K562 (cell line): ENCODE results near the gene NMT2. TPM values are rescaled to one million over a fixed set of nuclear protein-coding genes. Genes with fewer than 3 reads are reported as not detected.

Source experiments
- ATAC-seq: fragments of 200-7000 bp; cut with Tn5 transposase; 3 replicates; pipeline ENCODE4 v1.9.1; 2020; ENCODE audit warnings: moderate library complexity
- BruUV-seq: library from RNA; stranded (reverse); fragments of 400-500 nt; replicated peaks from 2 replicates; lab custom pipeline; 2021; lab: Mats Ljungman, UMichigan
- CTCF ChIA-PET: fragments of 300-600 bp; formaldehyde crosslinking; extraction: SDS; loops from one replicate; lab custom pipeline; 2021; ENCODE audit warnings: low intra/inter-chr PET ratio; lab: Yijun Ruan, JAX
- POLR2A ChIA-PET: fragments of 300-600, 350-650 bp; sonication (Branson Sonifier 250); formaldehyde crosslinking; extraction: SDS; loops from one replicate; lab custom pipeline; 2021; ENCODE audit warnings: antibody characterized with exemption, inconsistent platforms; lab: Yijun Ruan, JAX
- DNase-seq, 4 experiments: peaks; one replicate each; pipeline versions ENCODE4 v3.0.0 to v3.0.0-alpha.2; 2011 to 2018; ENCODE audit warnings: low spot score in 3 of 4, mixed read lengths in 3 of 4; ENCODE audit errors: extremely low read depth in 1 of 4
- FAIRE-seq: peaks from 2 replicates; lab custom pipeline; 2011; peaks lifted over from hg19 to GRCh38; lab: Jason Lieb, UNC
- H2AFZ ChIP-seq: 2 replicates; pipeline ENCODE4 v1.6.0; 2011; ENCODE audit warnings: low read depth, low read length, control low read depth, inconsistent platforms
- H3K27ac ChIP-seq: fragments of 200-600 bp; 3 replicates; pipeline ENCODE4 v1.8.0; 2011; ENCODE audit warnings: low read depth, mild to moderate bottlenecking, control low read depth, inconsistent platforms, low read length, moderate library complexity, mixed read lengths; ENCODE audit errors: extremely low read depth
- H3K27me3 ChIP-seq, 2 experiments: fragments of 300-600 bp in 1 of 2; 2 replicates in 1 of 2; 3 replicates in 1 of 2; pipeline versions ENCODE4 v1.6.0 to v1.8.0; 2011; ENCODE audit warnings: inconsistent platforms in 2 of 2, low read length in 2 of 2, mild to moderate bottlenecking in 1 of 2, mixed read lengths in 1 of 2, moderate library complexity in 1 of 2; ENCODE audit not compliant: control insufficient read depth in 2 of 2, insufficient read depth in 2 of 2
- H3K36me3 ChIP-seq: fragments of 300-600 bp; 3 replicates; pipeline ENCODE4 v1.8.0; 2011; ENCODE audit warnings: mild to moderate bottlenecking, low read length, inconsistent platforms; ENCODE audit not compliant: control insufficient read depth, insufficient read depth
- H3K4me1 ChIP-seq, 2 experiments: fragments of 200-600 bp in 1 of 2; replicated peaks in 1 of 2; 2 replicates in 1 of 2; 3 replicates in 1 of 2; pipeline versions ENCODE4 v1.5.1 to v1.8.0; 2011; ENCODE audit warnings: inconsistent platforms in 2 of 2, low read length in 2 of 2, mild to moderate bottlenecking in 1 of 2, mixed read lengths in 1 of 2, moderate library complexity in 1 of 2; ENCODE audit not compliant: control insufficient read depth in 2 of 2, insufficient read depth in 2 of 2
- H3K4me2 ChIP-seq: 2 replicates; pipeline ENCODE4 v1.6.1; 2011; ENCODE audit warnings: low read length, control low read depth, inconsistent platforms, mixed read lengths; ENCODE audit not compliant: insufficient read depth
- H3K4me3 ChIP-seq: fragments of 200-600 bp; sonication (generic), shearing (Covaris generic); 2 replicates; pipeline ENCODE4 v1.5.1; 2016; ENCODE audit warnings: control low read depth, inconsistent platforms
- H3K79me2 ChIP-seq: fragments of 200-600 bp; 3 replicates; pipeline ENCODE4 v1.8.0; 2011; ENCODE audit warnings: low read length, inconsistent platforms; ENCODE audit not compliant: control insufficient read depth, insufficient read depth
- H3K9ac ChIP-seq, 2 experiments: 2 replicates each; pipeline versions ENCODE4 v1.6.0 to v1.6.1; 2011; ENCODE audit warnings: low read depth in 2 of 2, low read length in 2 of 2, control low read depth in 1 of 2, inconsistent platforms in 1 of 2, mild to moderate bottlenecking in 1 of 2, mixed read lengths in 1 of 2; ENCODE audit not compliant: insufficient read depth in 1 of 2
- H3K9me1 ChIP-seq: one replicate; pipeline ENCODE4 v1.6.0; 2011; ENCODE audit warnings: inconsistent platforms, mild to moderate bottlenecking, low read length, moderate library complexity; ENCODE audit not compliant: control insufficient read depth, insufficient read depth
- H3K9me3 ChIP-seq: replicated peaks from 2 replicates; pipeline ENCODE4 v1.5.1; 2011; ENCODE audit warnings: low read depth, low read length, inconsistent platforms; ENCODE audit not compliant: control insufficient read depth, insufficient read depth
- H4K20me1 ChIP-seq: replicated peaks from 2 replicates; pipeline ENCODE4 v1.6.1; 2011; ENCODE audit warnings: low read length, inconsistent platforms, mixed read lengths; ENCODE audit not compliant: control insufficient read depth, insufficient read depth
- CTBP1 ChIP-seq: fragments of 450-650 bp; IDR thresholded peaks from 2 replicates; pipeline ENCODE4 v1.6.1; 2016; ENCODE audit warnings: borderline replicate concordance
- HDAC6 ChIP-seq: IDR thresholded peaks from 2 replicates; pipeline ENCODE4 v1.6.1; 2012; ENCODE audit warnings: low read depth, mild to moderate bottlenecking, control low read depth, inconsistent platforms, low read length, moderate library complexity
- SOX6 ChIP-seq: fragments of 450-650 bp; IDR thresholded peaks from 2 replicates; pipeline ENCODE4 v1.6.1; 2014; ENCODE audit warnings: mild to moderate bottlenecking
- TAL1 ChIP-seq: fragments of 450-650 bp; IDR thresholded peaks from 2 replicates; pipeline ENCODE4 v1.6.1; 2016; ENCODE audit warnings: mild to moderate bottlenecking
- TBL1XR1 ChIP-seq, 2 experiments: IDR thresholded peaks; 2 replicates each; pipeline ENCODE4 v1.6.1; 2012; ENCODE audit warnings: improper control_type of control experiment in 2 of 2, low read length in 2 of 2, mild to moderate bottlenecking in 1 of 2
- WGBS: fragments of 100-300 bp; shearing (Covaris generic); methylation state at CpG from one replicate; pipeline ENCODE4 v1.1.6; 2016; ENCODE audit warnings: low coverage, mixed read lengths; ENCODE audit not compliant: insufficient coverage; ENCODE audit errors: missing lambda C conversion rate; 5-methylcytosine and 5-hydroxymethylcytosine counted together
- in situ Hi-C: fragments of 300-500 bp; cut with MboI; formaldehyde crosslinking; loops from 4 replicates; pipeline ENCODE4 v1.15.0; 2018; ENCODE audit warnings: inconsistent platforms, mixed read lengths
- intact Hi-C: fragments of 100-400 bp; cut with micrococcal nuclease; formaldehyde crosslinking; loops from 2 replicates; pipeline ENCODE4 v1.14.2; 2022
- polyA plus RNA-seq, 8 experiments: library from polyadenylated mRNA; depleted of rRNA in 4 of 8; stranded (reverse) in 5 of 8; unstranded in 3 of 8; fragments of >200 nt; fragmentation: Nextera tagmentation in 2 of 8; fragmentation: Illumina TruSeq in 1 of 8; extraction: Ambion mirVana in 2 of 8; extraction: Trizol in 1 of 8; gene quantifications; 2 replicates each; pipeline versions ENCODE4 v1.2.1 to v1.2.3, GENCODE V29; 2011 to 2014; ENCODE audit warnings: inconsistent platforms in 1 of 8, missing spikeins in 1 of 8
- total RNA-seq, 7 experiments: library from RNA; depleted of rRNA in 6 of 7; stranded (reverse); fragments of >200 nt in 6 of 7; fragmentation: Illumina TruSeq in 2 of 7; extraction: Trizol in 2 of 7; gene quantifications; 2 replicates each; pipeline versions ENCODE4 v1.2.1 to v1.2.3, GENCODE V29; 2011 to 2021; ENCODE audit warnings: low replicate concordance in 1 of 7

Gene NMT2
- total and polyA plus RNA-seq, 9 of the 15 experiments (the other 6 are each of a cell fraction or from before 2014, with no cell fraction given): 5.2 to 15.9 (median 10.8) TPM

GRCh38 chr10:15083674-15084501 is 84.6 kb downstream of the NMT2 start:
- Histone ChIP-seq H3K36me3 (no peaks in the 10 kb centered on the region), H4K20me1 (no peaks in the 10 kb centered on the region), H2AFZ (no peak overlapping the region; the same call in 1 of the 2 replicates), H3K4me1 (peaks cover 0 to 11% of the 10 kb centered on the region in 2 experiments; a peak in 2 of 5 replicates), H3K4me2 (peak overlapping the region; percentile 21; the same call in 1 of the 2 replicates), H3K27ac (no peak overlapping the region), H3K9ac (no peak overlapping the region), H3K4me3 (no peak overlapping the region), H3K79me2 (no peaks in the 10 kb centered on the region), H3K27me3 (peaks cover 11 to 44% of the 10 kb centered on the region in 2 experiments; a peak in 4 of 5 replicates), H3K9me3 (no peaks in the 10 kb centered on the region), H3K9me1 (no peaks in the 10 kb centered on the region)
- no TSS peak for BruUV-seq
- CTCF ChIA-PET: no interaction called here
- FAIRE-seq (no peak), ATAC-seq (no peak), DNase-seq (no peak)
- in situ Hi-C loops: no loop called here
- 18% methylated on average over 18 of the region's 18 CpGs for WGBS
- POLR2A ChIA-PET: interaction anchor here (0.7 kb wide), 1 partner anchor 371 kb away, joined by 3 read pairs; no protein-coding TSS in a partner anchor
- intact Hi-C loops: no loop called here
- no peak for TF ChIP-seq TBL1XR1 (IDR thresholded peaks at IDR 0.05; ENCODE audit: low read length in 2 of 2)
- TF ChIP-seq HDAC6: no peak
- peak; percentile 31; the same call in 1 of the 2 replicates for TF ChIP-seq SOX6
- no peak for TF ChIP-seq TAL1
- TF ChIP-seq CTBP1: peak; percentile 21; the same call in 1 of the 2 replicates
